ENCODE measurements around the gene NPBWR2.

The NPBWR2 gene

GRCh38 chr20:64106981-64107735, at the start of gene NPBWR2:
NPBWR2 (minus strand) TSS chr20:64107565; CDS start chr20:64106831, 734 bp downstream.
- DNase-seq (ENCODE audit: low read depth): no peak

- no peak for DNase-seq (ENCODE audit: low read depth)
These were observed 48.9 kb upstream of the NPBWR2 start for GRCh38 chr20:64156136-64156885.

- DNase-seq (ENCODE audit: low read depth): no peak
These were observed 48.1 kb upstream of the NPBWR2 start for GRCh38 chr20:64155258-64156135.

GRCh38 chr20:64154590-64155257, 47.4 kb upstream of the NPBWR2 start:
- no peak for DNase-seq (ENCODE audit: low read depth)

GRCh38 chr20:64153861-64154589, 46.7 kb upstream of the NPBWR2 start:
- no peak for DNase-seq (ENCODE audit: low read depth)

- DNase-seq (ENCODE audit: low read depth): no peak
These were observed 46.0 kb upstream of the NPBWR2 start for GRCh38 chr20:64153410-64153809.

GRCh38 chr20:64152906-64153305, 45.5 kb upstream of the NPBWR2 start:
- DNase-seq (ENCODE audit: low read depth): no peak

GRCh38 chr20:64151633-64152530, 44.5 kb upstream of the NPBWR2 start:
- DNase-seq (ENCODE audit: low read depth): no peak

- DNase-seq (ENCODE audit: low read depth): no peak
These were observed 43.6 kb upstream of the NPBWR2 start for GRCh38 chr20:64150756-64151632.

- DNase-seq (ENCODE audit: low read depth): no peak
These were observed 42.6 kb upstream of the NPBWR2 start for GRCh38 chr20:64149809-64150560.

GRCh38 chr20:64149141-64149540, 41.8 kb upstream of the NPBWR2 start:
- DNase-seq (ENCODE audit: low read depth): no peak

GRCh38 chr20:64148581-64148980, 41.2 kb upstream of the NPBWR2 start:
- no peak for DNase-seq (ENCODE audit: low read depth)

- DNase-seq (ENCODE audit: low read depth): no peak
These were observed 39.6 kb upstream of the NPBWR2 start for GRCh38 chr20:64146936-64147477.

GRCh38 chr20:64146301-64146935, 39.1 kb upstream of the NPBWR2 start:
- DNase-seq (ENCODE audit: low read depth): no peak

GRCh38 chr20:64145458-64146300, 38.3 kb upstream of the NPBWR2 start:
- no peak for DNase-seq (ENCODE audit: low read depth)

GRCh38 chr20:64144144-64144912, 37.0 kb upstream of the NPBWR2 start:
- no peak for DNase-seq (ENCODE audit: low read depth)
